ENCODE measurements around the gene VGLL3. TPM values are rescaled to one million over a fixed set of nuclear protein-coding genes. Genes with fewer than 3 reads are reported as not detected.

VGLL3 gene
- polyA plus RNA-seq, 4 donors = 3.8 to 5.5 (median 4.8) TPM

Other genes starting within 250 kb of the VGLL3 start
- gene CHMP2B, start 236.2 kb upstream of the VGLL3 start, polyA plus RNA-seq (ENCODE audit: insufficient read length in 4 of 4) = 10 to 100 TPM; 48.9 to 61.8 (median 52.0) TPM

Data from left renal cortex interstitium (tissue), 4 donors.